ENCODE results near the gene SESN3.
"Not testable (repeated sequence)": the region's sequence is repeated elsewhere in the genome, so short reads cannot be mapped to it uniquely, and the experiment has no call there.

SESN3 gene

DNA sequence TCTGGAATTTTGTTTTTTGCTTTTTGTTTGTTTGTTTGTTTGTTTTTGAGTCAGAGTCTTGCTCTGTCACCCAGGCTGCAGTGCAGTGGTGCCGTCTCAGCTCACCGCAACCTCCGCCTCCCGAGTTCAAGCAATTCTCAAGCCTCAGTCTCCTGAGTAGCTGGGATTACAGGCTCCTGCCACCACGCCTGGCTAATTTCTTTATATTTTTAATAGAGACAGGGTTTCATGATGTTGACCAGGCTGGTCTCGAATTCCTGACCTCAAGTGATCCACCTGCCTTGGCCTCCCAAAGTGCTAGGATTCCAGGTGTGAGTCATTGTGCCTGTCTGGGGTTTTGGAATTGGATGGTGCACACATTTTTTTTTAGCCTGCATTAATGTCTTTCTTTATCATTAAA lies 20.9 kb upstream of the SESN3 start:
- in situ Hi-C loops (cut with MboI; ENCODE audit: low sequenced_read_pairs): not testable (repeated sequence)

DNA sequence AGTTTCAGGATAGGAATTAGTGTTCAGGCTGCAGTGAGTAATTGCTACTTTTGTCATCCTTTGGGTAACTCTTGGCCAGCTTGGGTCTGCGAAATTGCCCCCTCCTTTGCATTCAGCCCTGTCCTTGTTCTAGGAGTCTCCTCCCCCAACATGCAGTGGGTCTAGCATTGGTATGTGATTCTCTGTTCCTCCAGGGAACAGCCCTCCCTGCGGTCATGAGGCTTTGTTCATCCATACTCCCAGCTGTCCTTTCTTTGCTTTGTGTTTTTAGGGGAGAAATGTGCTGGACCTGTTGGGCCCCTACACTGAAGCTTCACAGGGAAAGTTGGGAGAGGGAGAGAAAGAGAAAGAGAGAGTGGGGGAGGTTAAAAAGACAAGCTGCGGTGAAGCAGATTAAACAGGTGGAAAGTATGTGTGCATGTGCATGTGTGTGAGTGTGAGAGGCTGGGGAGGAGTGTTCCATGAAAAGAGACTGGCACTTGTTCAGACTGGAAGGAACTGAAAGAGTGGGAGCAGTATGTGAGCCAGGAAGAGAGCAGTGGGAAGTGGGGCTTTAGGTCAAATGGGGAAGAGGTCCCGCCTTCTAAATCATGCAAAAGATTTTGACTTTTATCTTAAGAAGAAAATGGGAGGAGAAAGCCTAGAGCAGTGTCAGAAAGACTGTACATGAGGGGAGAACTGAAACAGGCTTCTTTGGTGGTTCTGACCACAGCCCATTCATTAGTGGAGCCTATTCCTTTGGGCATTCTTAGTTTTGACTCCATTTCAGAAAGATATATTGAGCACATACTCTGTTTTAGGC lies 17.9 kb upstream of the SESN3 start:
- in situ Hi-C loops (cut with MboI; ENCODE audit: low sequenced_read_pairs): no loop called here

DNA sequence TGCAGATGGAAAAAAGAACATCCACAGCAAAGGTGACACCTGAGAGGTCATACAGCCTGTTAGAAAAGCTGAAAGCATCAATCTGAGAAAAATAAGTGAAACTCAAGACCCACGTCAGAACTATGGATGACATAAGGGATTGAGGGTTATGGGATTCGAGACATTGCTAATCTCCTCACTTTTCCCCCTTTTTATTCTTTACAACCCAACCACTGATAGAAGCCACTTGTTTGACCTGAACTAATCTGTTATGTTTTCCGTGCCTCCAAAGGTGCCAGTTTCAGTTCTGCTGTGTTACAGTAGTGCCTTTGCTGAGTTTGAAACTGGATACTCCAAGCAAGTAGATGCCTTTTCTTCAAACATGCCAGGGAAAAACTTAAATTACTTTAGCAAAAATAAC lies 16.9 kb upstream of the SESN3 start:
- in situ Hi-C loops (cut with MboI; ENCODE audit: low sequenced_read_pairs): no loop called here

DNA sequence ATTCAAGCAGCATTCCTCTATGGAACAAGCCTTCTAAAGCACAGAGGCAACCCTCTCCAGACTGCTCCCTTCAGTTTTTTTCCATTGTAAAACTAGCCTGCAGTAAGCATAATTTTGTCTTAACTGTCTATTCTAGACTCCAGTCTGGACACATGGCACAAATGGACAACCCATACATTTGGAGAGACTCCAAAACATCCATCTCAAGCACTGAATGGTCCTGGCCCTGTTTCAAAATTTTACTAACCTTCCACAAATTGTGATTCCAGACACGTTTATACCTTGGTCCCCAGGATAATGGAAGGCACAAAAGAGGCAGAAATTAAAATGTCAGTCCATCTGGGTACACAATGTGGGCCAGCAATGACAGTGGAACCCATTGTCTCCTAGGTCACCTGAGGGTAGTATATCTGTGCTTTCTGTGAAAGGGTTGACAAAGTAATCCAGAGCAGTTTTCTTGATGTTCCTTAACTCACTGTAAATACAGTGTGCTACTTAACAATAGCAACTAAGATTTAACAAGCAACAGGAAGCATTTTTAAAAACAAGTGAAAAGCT lies 16.2 kb upstream of the SESN3 start:
- in situ Hi-C loops (cut with MboI; ENCODE audit: low sequenced_read_pairs): no loop called here

GRCh38 chr11:95245581-95245980 lies 14.6 kb upstream of the SESN3 start:
- in situ Hi-C loops (cut with MboI; ENCODE audit: low sequenced_read_pairs): no loop called here

DNA sequence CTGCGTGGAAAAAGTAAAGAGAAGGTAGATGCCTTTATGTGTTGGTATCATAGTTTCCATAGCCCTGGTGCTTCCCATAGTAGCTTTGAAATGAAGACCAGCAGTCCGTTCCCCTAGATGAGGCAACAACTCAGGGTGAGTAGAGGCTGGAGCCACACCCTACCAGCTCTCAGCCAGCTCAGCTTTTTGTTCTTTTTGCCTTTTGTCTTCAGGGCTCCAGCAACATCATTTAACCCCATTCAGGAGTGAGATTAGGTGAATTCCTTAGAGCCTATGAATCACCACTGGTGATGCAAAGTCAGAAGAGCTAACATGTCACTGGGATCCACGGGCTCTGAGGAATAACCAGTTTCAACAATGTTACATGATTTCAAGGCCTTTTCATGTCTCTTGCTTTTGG lies 14.0 kb upstream of the SESN3 start:
- in situ Hi-C loops (cut with MboI; ENCODE audit: low sequenced_read_pairs): no loop called here

DNA sequence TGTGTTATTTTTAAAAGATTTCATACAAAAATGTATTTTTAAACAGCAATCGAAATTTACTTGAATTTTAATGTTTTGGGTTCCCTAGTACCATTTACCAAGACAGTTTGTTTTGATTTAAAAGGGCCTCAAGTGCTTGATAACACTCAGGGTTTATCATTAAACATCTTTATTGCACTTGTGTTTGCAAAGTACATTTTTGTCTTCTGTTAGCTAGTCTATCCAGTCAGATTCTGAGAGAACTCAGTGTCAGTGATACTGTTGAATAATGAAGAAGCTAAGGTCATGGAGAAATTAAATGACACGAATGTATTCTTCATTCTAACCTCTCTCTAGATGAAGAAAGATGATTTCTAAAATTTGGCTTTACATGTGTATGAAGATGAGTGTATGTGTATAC lies 12.7 kb upstream of the SESN3 start:
- in situ Hi-C loops (cut with MboI; ENCODE audit: low sequenced_read_pairs): no loop called here

DNA sequence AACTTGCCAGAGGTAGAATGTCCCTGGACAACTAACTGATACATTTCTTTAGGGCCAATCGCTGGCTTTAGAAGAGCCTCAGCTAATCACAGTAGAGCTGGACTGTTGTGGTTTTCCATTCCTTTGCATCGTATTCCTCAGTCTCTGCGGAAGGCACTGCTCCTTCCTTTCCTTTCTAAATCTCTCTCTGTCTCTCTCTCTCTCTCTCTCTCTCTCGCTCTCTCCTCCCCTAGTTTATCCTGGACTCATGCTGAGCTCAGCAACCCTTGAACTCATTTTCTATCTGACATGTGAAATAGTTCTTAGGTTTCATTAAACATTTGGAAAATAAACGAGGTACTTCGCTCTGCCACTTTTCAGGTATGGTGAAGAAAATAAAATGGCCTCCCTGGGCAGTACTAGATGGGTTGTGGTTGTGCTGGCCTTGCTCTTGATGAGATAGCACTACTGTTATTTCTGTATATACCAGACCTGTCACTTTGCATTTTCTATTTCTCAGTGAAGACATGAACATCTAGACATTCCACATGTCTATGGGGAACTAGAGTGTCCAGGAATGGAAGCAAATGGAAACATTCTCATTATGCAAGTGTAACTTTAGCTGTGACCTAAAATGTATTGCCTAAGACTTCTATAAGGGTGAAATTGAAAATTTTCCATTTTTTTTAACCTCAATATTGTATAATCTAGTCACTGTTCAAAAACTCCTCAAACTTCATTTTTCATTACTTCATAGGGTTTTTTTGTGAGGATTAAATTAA lies 12.0 kb upstream of the SESN3 start:
- in situ Hi-C loops (cut with MboI; ENCODE audit: low sequenced_read_pairs): no loop called here

DNA sequence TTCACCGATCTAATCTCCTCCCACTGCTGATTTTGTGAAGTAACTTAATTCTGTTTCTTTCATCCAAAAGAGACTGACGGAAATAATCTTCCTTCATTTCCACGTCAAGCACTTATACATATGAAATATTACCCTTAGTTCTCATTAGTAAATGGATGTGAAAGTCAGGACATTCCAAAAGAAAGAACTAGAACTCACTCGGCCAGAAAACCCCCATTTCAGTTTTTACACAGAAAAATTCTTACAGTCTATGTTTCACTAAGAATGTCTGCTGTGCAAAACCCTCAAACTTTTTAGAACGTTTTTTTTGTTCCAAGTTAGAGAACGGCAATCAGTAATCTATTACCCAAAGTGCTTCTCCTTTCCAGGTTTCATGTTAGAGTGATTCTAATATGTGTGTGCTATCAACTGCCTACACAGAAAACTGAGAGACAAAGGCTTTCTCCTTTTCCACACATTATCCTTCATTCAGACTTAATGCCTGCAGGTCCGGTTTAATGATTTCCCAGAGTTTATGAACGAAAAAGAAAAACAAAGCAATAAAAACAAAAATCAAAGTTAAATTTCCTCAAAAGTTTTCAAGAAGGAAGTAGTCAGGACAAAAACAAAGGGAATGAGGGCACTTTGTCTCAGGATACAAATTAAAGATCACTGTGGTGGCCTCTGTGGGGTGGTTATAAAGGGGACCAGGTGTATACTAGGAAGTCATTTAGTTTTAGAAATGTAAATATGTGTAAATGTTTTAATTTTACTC lies 11.3 kb upstream of the SESN3 start:
- in situ Hi-C loops (cut with MboI; ENCODE audit: low sequenced_read_pairs): no loop called here

DNA sequence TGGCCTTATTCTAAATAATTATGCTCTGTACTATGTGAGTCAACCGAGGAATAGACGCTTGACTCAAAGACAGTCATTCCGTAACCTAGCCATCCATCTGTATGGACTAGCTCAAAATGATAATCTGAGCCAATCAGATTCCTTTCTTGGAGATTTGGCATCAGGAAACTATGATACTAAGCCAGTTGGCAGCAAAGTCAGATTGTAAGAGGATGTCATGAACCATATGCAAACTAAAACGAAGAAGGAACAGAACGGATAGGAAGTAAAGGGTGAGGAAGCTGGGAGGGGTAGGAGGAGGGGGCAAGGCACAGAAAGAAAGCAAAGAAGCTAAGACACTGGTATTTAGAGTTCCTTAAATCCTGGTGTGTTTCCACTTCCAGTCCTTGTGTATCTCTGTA lies 10.7 kb upstream of the SESN3 start:
- in situ Hi-C loops (cut with MboI; ENCODE audit: low sequenced_read_pairs): no loop called here

DNA sequence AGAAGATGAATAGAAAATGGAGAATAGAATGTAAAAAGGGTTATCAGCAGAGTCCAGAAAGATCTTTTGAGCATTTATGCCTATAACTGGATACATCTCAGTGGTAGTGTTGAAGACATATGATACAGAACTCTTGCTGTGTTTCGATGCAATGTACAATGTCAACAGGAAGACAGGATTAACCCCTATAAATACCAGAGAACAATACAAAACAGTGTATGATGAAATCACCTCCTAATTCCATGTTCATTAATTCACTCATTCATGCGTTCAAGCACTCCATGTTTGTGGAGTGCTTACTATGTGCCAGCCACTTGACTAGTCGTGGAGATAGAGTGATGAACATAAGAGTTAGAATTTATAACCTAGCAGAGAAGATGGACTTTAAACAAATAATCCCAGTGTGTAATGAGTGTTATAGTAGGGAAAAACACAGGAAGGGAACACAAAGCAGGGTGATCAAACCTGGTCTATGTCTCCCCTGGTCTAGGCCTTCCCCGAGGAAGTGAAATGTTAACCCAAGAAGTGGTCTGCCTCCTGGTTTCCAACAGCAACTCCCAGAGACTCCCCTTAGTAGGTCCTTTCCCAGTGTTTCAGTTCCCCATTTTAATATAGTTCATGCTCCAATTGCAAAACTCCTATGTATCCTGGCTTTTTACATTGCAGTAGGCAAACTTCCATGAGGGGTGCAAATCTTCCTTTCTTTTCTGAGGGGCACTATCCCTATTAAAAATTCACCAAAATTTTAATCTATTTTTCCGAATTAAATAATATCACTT lies 9.1 kb upstream of the SESN3 start:
- in situ Hi-C loops (cut with MboI; ENCODE audit: low sequenced_read_pairs): no loop called here

DNA sequence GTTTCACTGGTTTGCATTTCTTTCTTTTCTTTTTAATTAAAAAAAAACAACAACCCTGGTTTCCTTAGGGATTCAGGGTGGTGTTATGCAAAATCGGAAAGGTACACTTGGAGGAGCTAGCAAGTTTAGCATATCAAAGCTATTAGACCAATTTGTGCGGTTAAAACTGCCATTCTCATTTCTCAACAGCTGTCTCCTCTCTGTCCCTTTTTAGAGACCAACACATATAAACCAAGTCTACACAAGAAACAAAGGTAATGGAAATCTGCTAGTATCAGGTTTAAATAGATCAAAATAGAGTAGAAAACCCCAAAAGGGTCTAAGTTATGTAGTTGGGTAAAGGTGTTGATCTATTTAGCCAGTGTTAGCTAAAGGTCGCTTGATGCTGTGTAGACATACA lies 1.7 kb upstream of the SESN3 start:
- in situ Hi-C loops (cut with MboI; ENCODE audit: low sequenced_read_pairs): no loop called here

DNA sequence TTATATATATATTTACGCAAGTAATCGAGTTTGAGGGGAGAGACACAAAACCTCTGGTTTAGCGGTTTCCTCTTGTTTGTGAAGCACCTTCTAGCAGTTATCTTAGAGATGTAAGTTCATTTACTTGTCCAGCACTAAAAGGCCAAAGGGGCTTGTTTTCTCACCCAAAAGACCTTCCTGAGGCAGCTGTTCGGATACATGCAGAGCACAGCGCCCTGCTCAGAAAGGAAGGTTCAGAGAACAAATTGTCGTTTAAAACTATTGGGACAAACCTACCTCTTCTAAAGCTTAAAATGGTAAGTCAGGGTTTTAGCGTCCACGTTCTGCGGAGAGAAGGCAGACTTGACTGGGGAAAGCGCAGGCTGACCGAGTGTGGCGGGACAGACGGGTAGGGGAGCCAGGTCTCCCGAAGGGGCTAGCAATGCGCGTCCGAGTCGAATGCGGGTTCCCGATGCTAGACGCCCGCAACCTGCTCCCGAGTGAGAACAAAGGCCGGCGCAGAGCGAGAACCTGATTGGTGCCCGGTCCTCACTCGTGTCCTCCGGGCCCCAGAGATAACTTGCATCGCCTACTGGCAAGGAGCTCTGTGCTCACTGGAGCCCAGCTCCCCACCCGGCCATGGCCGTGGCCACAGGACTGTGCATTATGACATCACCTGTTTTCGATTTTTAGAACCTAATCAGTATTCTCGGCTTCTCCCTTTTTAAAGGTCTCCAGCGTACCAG lies 1.0 kb upstream of the SESN3 start:
- in situ Hi-C loops (cut with MboI; ENCODE audit: low sequenced_read_pairs): no loop called here

DNA sequence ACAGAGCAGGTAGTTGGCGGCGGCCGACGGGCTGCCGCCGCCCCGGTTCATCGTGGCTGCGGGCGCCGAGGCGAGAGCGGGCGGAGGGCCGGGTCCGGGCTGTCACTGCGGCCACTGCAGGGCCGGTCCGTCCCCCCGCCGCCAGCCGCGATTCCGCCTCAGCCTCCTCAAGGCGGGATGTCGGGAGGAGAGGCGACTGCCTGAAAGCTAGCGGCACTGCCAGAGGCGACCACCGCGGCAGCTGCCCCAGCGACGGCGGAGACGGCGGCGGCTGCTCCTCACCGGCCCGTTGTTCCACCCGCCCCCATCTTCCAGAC lies 234 bp downstream of the SESN3 start:
- in situ Hi-C loops (cut with MboI; ENCODE audit: low sequenced_read_pairs): no loop called here

DNA sequence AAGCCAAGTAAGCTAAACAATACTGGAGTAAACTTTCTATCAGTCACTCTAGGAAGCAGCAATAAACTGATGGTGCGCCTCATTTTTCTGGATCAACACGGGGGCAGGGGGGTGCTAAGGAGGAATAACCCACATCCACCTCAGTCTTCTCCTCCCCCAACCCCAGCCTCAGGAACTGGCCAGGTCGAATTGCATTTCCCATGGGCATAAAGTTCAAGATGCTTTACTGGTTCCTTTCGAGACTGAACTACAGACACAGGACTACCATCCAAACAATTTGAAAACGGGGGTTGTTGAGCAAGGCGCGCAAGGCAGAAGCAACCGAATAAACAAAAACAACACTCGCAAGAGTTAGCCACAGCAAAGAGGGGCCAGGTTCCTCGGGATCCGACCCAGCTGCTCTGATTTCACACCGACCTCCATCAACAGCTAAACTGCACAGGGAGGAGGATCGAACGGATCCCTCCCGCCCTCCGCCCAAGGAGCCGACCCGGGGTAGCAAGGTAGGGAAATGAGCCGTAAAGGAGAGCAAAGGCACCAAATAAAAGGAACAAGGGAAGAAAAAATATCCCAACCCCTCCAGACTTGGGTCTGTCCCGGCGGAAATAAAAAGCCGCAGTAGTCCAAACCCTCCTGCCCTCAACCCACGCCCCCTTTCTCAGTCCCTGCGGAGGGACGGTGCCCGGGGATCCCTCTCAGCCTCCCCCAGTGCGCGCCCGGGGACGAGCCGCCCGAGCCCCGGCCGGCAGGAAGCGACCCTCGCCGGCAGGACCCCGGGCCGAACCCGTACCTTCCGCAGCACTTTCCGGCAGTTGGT lies 801 bp downstream of the SESN3 start:
- in situ Hi-C loops (cut with MboI; ENCODE audit: low sequenced_read_pairs): no loop called here

DNA sequence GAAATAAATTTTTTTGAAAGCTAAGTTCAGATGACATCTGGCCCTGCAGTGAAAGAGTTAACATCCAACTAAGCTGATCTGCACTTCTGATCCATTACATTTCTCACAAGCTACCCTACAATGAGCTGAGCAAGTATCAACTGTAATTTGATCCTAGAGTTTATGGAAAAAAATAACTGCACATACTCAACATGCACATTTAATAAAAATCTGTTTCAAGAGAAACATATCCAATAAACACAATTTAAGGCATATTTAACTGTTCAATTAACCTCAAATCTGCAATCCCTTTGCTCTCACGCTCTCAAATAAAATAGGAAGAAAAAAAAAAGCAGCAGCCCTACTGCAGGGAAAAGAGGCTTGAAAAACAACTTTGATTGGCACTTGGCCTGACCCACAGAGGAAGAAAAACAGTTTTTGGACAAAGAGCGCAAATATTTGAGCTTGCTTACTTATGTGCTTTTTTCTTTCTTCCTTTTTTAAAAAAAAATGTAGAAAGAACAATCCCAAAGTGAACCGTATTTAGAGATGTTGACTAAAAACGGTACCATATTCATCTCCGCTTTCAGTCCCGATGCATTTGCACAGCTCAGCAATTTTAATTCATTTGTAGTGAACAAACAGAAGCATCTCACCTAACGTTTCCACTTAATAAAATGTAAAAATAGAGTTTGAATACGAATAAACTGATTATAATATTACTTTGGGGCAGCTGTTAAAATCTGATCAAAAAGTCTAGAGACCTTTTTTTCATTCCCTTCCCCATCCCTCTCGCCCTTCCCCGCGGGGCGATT lies 1.6 kb downstream of the SESN3 start:
- in situ Hi-C loops (cut with MboI; ENCODE audit: low sequenced_read_pairs): no loop called here

- in situ Hi-C loops (cut with MboI; ENCODE audit: low sequenced_read_pairs): no loop called here
These were observed 2.8 kb downstream of the SESN3 start for GRCh38 chr11:95228081-95228749.

GRCh38 chr11:95227060-95227459 lies 3.9 kb downstream of the SESN3 start:
- in situ Hi-C loops (cut with MboI; ENCODE audit: low sequenced_read_pairs): not testable (repeated sequence)
